C4-2B (cell line): ENCODE measurements around the gene NPHP4.

ENCODE experiments used
- H3K27ac ChIP-seq: fragments of 450-650 bp; 2 replicates; pipeline ENCODE4 v1.5.1; 2017
- ZFX ChIP-seq: fragments of 450-650 bp; IDR thresholded peaks from 2 replicates; pipeline ENCODE4 v1.6.1; 2017
- TF ChIP-seq, protein P1 (sequence below): fragments of 450-650 bp; conservative IDR thresholded peaks from 2 replicates; pipeline ENCODE4 v1.5.1; 2017; ENCODE audit warnings: mild to moderate bottlenecking

Gene NPHP4

DNA sequence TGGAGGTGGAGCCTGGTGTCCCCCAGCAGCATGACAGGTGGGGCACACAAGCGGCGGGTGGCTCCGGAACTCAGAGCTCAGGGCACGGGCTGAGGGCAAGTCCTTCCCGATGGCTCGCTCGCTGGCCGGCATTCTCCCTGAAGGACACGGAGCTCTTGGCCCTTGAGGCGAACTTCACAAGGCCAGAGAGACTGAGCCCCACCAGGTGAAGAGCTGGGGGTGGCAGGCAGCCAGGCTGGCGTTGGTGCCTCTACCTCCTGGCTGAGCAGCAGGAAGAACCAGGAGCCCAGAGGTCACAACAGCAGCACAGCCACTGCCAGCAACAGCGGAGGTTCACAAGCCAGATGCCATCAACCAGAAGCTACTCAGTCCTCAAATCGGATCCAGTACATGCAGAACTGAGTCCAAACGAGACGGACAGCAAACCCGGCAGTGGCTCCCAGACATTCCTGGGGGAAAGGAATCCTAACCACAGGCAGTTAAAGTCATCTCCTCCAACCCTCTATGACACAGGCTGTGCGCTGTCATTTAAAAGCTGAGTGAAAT is 54.1 kb downstream of the NPHP4 start:
- H3K27ac ChIP-seq: no peak overlapping the region

DNA sequence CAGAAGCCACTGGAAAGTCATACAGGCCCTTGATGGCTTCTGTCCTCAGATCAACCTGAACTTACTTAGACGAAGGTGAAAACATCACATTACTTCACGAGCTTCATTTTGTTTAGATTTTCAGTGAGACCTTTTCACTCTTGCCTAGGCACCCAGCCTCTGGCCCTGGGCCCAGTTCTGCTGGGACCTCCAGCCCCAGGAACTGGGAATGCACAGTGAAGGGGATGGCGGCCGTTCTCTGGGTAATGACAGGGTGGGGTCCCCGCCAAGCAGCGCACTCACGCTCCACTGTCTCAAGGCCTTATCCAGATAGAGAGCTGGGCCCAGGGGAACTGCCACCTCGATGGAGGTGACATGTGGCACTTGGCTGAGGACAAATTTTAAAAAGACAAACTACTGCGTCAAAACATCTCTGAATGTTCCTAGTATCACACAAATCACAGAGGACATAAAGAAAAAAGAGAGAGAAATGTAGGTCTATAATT is 54.8 kb downstream of the NPHP4 start:
- H3K27ac ChIP-seq: no peak overlapping the region
- TF ChIP-seq ZFX: no peak
- TF ChIP-seq, protein P1, sequence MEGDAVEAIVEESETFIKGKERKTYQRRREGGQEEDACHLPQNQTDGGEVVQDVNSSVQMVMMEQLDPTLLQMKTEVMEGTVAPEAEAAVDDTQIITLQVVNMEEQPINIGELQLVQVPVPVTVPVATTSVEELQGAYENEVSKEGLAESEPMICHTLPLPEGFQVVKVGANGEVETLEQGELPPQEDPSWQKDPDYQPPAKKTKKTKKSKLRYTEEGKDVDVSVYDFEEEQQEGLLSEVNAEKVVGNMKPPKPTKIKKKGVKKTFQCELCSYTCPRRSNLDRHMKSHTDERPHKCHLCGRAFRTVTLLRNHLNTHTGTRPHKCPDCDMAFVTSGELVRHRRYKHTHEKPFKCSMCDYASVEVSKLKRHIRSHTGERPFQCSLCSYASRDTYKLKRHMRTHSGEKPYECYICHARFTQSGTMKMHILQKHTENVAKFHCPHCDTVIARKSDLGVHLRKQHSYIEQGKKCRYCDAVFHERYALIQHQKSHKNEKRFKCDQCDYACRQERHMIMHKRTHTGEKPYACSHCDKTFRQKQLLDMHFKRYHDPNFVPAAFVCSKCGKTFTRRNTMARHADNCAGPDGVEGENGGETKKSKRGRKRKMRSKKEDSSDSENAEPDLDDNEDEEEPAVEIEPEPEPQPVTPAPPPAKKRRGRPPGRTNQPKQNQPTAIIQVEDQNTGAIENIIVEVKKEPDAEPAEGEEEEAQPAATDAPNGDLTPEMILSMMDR: no peak

More for the DNA sequence above, 54.1 kb downstream of the NPHP4 start:
- TF ChIP-seq, protein P1: no peak
- no peak for TF ChIP-seq ZFX

DNA sequence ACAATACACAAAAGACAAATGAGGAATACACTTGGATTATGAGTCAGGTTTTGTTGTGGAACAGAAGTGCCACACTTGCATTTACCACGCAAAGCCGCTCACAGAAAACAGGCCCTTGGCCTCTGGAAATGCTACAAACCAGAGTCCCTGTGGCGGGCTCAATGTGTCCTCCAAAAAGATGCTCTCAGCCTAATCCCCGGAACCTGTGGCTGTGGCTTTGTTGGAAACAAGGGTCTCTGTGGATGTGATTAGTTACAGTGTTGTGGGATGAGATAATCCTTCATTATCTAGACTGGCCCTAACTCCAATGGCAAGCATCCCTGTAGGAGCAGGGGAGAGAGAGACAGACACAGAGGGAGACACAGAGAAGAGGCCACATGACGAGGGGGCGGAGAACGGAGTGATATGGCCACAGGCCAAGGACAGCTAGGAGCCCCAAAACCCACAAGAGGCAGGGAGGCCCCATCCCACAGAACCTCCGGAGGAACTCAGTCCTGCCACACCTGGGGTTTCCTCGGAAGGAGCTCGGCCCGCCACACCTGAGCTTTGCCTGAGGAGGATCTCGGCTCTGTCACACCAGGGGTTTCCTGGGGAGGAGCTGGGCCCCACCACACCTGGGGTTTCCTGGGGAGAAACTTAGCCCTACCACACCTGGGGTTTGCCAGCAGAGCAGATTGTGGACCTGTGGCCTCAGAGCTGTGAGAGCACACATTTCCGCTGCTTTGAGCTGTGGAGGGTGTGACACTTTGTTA is 55.4 kb downstream of the NPHP4 start:
- TF ChIP-seq, protein P1: no peak
- TF ChIP-seq ZFX: no peak
- no peak overlapping the region for H3K27ac ChIP-seq

DNA sequence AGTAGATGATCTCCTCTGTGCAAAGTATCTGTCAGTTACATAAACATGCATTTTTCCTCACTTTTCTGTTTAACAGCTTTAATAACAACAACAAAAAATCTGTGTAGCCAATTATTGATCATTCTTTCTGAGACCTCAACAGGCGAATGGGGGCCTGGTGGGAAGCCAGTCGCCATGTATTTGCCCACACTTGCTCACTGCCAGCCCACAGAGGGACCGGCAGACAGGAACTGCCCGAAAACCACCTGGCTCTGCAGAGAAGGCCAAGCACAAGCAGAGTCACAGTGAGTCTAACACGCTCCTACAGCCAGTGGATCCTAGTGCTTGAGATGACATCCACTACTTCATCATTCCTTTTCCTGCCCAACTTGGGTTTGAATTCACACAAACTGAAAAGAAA is 56.1 kb downstream of the NPHP4 start:
- H3K27ac ChIP-seq: no peak overlapping the region
- no peak for TF ChIP-seq ZFX
- TF ChIP-seq, protein P1: no peak

DNA sequence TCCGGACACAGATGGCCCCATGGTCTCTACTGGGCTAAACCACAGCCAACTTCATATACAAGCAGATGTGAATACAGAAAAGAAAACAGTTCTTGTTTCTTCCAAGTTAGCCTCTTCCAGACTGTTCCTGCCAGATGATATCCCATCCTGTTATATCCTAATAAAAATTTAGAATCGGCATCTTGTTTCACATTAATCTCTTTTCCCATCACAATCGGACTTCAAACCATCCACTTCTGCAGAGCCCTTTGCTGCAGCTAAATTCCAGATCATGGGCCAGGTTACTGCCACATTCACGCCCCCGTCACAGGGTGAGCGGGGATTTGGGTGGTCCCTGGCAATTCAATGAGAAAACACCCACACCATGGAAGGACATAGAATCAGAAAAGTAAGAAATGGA is 57.2 kb downstream of the NPHP4 start:
- H3K27ac ChIP-seq: no peak overlapping the region
- TF ChIP-seq ZFX: no peak
- TF ChIP-seq, protein P1: no peak

DNA sequence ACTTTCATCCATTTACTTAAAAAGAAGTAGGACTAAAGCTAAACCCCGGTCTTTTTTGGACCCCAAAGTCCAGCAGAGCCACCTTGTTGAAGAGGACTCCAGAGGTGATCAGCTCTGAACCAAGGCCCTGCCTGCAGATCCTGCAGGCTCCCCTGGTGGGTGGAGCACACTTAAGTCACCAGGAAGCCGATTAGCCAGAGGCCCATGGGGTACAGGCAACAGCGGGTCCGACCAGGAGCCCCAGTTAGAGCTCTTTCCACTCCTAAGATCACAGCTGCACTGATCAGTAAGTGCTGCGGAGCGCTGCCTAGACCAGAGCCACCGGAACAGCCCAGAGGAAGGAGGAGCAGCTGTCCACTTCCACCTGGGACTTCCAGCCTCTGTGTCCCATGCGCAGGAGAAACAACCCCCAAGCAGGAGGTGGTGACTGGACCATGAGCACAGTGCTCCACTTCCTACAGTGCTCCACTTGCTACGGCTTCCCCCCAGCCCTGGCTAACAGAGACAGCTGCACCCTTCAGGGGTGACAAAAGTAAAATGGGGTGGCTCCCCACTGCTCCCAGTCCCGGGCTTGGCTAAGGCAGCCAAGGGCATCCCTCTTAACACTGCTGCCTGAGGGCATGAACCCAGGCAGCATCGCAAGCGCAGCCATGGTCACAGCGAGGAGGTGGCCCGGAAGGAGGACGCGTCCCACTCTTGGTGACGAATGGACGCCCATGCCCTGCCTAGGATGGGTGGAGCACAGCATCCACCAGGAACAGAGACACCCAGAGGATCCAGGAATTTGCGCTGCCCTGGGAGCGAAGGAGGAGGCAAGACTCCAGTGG is 58.0 kb downstream of the NPHP4 start:
- H3K27ac ChIP-seq: no peak overlapping the region
- TF ChIP-seq, protein P1: no peak
- no peak for TF ChIP-seq ZFX

DNA sequence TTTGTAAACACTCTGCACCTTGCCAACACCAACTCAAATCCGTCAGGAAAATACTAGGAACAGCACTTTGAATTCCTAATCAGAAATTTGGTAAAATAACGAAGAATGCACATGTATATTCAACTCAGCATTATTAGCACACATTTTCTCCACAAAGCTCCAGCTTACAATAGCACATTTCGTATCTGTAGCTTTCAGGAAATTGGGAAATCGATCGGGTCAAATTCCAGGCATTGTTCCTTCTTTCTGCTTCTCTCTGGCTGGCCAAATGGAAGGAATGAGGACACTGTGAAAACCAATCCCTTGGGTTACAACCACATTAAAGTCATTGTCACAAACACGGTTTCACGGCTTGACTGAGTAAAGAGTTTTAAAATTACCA is 58.6 kb downstream of the NPHP4 start:
- TF ChIP-seq, protein P1: no peak
- TF ChIP-seq ZFX: no peak
- H3K27ac ChIP-seq: no peak overlapping the region
